ENCODE measurements around the gene APBB1IP.
"Not testable (repeated sequence)": the region's sequence is repeated elsewhere in the genome, so short reads cannot be mapped to it uniquely, and the experiment has no call there.

The APBB1IP gene

DNA sequence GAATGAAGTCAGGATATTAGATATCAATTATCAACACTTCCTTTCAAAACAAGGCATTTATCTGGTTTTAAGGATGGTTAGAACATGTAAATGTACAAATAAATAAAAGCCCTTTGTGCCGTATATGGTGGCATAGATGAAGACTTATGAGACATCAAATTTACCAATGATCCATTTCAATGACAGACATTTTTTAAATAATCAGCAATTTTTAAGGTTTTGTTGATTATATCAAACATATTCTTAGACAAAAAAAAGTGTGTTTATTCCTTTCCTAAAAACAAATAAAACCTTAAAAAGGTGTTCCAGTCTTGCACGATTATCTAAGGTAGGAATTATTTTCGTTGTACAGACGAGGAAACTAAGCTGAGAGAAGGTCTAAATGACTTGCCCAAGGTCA lies 13.8 kb downstream of the APBB1IP start:
- peaks cover 11% of the 10 kb centered on the region for H3K36me3 Mint-ChIP-seq
- peak overlapping the region; percentile 99 for H3K27ac Mint-ChIP-seq

DNA sequence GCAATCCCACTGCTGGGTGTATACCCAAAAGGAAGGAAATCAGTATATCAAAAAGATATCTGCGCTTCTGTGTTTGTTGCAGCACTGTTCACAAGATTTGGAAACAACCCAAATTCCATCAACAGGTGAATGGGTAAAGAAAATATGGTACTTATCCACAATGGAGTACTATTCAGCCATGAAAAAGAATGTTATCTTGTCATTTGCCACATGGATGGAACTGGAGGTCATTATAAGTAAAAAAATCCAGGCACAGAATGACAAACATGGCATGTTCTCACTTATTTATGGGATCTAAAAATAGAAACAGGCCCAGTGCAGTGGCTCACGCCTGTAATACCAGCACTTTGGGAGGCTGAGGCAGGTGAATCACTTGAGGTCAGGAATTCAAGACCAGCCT lies 15.7 kb downstream of the APBB1IP start:
- peaks cover 14% of the 10 kb centered on the region for H3K36me3 Mint-ChIP-seq
- no peak for ATAC-seq (ENCODE audit: low read depth)

More for the DNA sequence above, 13.8 kb downstream of the APBB1IP start:
- DNase-seq (ENCODE audit: low spot score in 2 of 2), result no peak
- no peaks in the 10 kb centered on the region for H3K27me3 Mint-ChIP-seq
- ATAC-seq (ENCODE audit: low read depth), result no peak
- H3K4me3 Mint-ChIP-seq, result no peak overlapping the region
- no peaks in the 10 kb centered on the region for H3K9me3 Mint-ChIP-seq
- peaks cover 67% of the 10 kb centered on the region for H3K4me1 Mint-ChIP-seq

DNA sequence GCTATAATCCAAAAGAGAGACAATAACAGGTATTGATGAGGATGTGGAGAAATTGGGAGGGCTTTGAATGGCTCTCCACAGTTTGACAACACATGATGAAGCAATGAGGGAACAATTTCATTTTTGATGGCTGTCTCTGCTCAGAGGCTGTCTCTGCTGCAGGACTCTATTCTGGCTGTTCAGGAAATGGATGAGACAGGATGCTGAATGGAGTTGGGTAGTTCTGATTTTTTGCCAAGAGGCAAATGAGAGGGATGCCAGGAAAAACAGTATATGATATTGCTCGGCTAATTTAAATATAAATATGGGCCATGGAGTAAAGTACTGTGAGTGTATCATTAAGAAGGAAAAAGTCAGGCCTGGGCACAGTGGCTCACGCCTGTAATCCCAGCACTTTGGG lies 16.8 kb downstream of the APBB1IP start:
- ATAC-seq (ENCODE audit: low read depth) (no peak), DNase-seq (ENCODE audit: low spot score in 2 of 2) (no peak)
- Mint-ChIP-seq H3K27ac (peak overlapping the region; percentile 90), H3K27me3 (no peaks in the 10 kb centered on the region), H3K36me3 (peaks cover 11% of the 10 kb centered on the region), H3K9me3 (no peaks in the 10 kb centered on the region), H3K4me3 (peak overlapping the region; percentile 12), H3K4me1 (peaks cover 63% of the 10 kb centered on the region)

More for the DNA sequence above, 15.7 kb downstream of the APBB1IP start:
- Mint-ChIP-seq H3K27ac (peak overlapping the region; percentile 90), H3K4me3 (no peak overlapping the region), H3K27me3 (no peaks in the 10 kb centered on the region), H3K9me3 (no peaks in the 10 kb centered on the region), H3K4me1 (peaks cover 72% of the 10 kb centered on the region)
- no peak for DNase-seq (ENCODE audit: low spot score in 2 of 2)

DNA sequence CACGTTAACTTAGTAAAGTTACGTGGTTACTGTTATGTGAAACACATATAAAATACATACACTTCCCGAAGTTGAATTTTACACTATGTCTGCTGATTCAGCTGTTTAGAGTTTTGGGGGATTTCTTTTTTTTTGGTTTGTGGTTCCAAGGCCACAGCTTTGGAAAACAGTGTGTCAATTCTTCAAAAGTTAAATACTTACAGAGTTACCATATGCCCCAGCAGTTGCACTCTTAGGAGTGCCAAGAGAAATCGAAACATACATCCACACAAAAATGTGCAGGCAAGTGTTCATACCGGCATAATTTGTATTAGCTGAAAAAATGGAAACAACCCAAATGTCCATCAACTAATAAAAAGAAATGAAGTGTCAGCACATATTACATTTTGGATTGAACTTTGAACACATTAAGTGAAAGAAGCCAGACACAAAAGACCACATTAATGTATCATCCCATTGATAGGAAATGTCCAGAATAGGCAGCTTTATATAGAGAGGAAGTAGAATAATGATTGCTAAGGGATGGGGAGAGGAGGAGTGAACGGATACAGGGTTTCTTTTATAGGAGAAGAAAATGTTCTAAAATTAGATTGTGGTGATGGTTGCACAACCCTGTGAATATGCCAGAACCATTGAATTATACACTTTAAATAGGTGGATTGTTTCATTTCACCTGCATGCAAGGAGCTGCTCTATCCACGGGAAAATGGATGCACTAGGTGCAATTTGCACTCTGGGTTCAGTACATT lies 17.6 kb downstream of the APBB1IP start:
- Mint-ChIP-seq H3K36me3 (peaks cover 13% of the 10 kb centered on the region), H3K4me1 (peaks cover 60% of the 10 kb centered on the region), H3K4me3 (peak overlapping the region; percentile 63), H3K27me3 (no peaks in the 10 kb centered on the region), H3K27ac (peak overlapping the region; percentile 90), H3K9me3 (no peaks in the 10 kb centered on the region)
- DNase-seq (ENCODE audit: low spot score in 2 of 2), result no peak
- ATAC-seq (ENCODE audit: low read depth), result no peak

DNA sequence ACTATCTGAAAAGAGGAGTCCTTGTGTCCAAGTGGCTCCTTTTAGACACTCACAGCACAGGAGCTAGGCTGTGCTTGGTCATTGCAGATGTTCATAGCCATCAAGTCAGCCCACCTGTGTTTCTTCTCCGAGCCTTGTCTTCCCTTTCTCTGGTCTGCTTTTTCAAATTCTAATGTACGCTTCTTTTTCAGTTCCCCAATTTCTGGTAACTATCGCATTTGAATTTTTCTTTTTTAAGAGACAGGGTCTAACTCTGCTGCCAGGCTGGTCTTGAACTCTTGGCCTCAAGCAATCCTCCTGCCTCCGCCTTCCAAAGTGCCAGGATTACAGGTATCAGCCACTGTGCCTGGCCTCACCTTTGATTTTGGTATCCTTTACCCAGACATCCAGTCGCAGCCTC lies 18.9 kb downstream of the APBB1IP start:
- H3K9me3 Mint-ChIP-seq, result no peaks in the 10 kb centered on the region
- H3K4me3 Mint-ChIP-seq, result peak overlapping the region; percentile 63
- peak in 1 of 2 donors; percentile 42 for DNase-seq (ENCODE audit: low spot score in 2 of 2)
- peaks cover 17% of the 10 kb centered on the region for H3K36me3 Mint-ChIP-seq
- no peaks in the 10 kb centered on the region for H3K27me3 Mint-ChIP-seq
- ATAC-seq (ENCODE audit: low read depth), result peak; percentile 97
- peaks cover 64% of the 10 kb centered on the region for H3K4me1 Mint-ChIP-seq
- peak overlapping the region; percentile 90 for H3K27ac Mint-ChIP-seq

DNA sequence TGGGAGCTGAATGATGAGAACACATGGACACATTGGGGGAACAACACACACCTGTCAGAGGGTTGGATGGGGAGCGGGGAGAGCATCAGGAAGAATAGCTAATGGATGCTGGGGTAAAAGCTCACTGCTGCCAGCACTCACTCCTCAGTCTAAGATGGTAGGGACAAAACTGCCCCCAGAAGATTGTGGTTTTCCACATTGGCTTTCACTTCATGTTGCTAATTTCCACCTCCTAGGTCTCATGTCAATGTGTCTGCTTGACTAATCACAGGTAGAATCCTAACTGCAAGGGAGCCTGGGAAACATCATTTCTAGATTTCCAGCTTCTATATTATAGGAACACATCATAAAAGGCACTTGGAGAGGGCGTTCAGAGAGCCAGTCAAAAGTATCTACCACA lies 22.6 kb downstream of the APBB1IP start:
- H3K27me3 Mint-ChIP-seq, result no peaks in the 10 kb centered on the region
- H3K36me3 Mint-ChIP-seq, result peaks cover 26% of the 10 kb centered on the region
- no peak for DNase-seq (ENCODE audit: low spot score in 2 of 2)
- peak overlapping the region; percentile 33 for H3K27ac Mint-ChIP-seq
- peaks cover 56% of the 10 kb centered on the region for H3K4me1 Mint-ChIP-seq
- ATAC-seq (ENCODE audit: low read depth), result no peak
- H3K4me3 Mint-ChIP-seq, result no peak overlapping the region
- H3K9me3 Mint-ChIP-seq, result no peaks in the 10 kb centered on the region

DNA sequence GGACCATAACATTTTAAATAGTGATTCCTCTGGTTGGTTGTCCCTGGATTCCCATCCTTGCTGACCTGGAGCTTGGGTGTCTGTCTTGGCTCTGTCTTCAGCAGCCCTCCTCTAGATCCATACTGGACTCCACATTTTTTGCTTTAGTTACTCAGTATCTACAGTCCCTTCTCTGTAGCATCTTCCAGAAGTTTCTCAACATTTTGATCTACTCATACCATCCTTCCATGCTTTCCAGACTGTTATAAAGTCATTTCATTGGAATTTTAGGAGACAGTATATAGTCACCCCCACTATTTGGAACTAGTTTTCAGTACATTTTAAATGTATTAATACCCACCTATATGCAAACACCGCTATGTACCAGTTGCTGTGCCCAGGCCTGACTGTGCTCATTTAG lies 25.8 kb downstream of the APBB1IP start:
- H3K27me3 Mint-ChIP-seq, result no peaks in the 10 kb centered on the region
- H3K9me3 Mint-ChIP-seq, result no peaks in the 10 kb centered on the region
- ATAC-seq (ENCODE audit: low read depth) (no peak), DNase-seq (ENCODE audit: low spot score in 2 of 2) (no peak)
- peaks cover 51% of the 10 kb centered on the region for H3K4me1 Mint-ChIP-seq
- H3K36me3 Mint-ChIP-seq, result peaks cover 33% of the 10 kb centered on the region
- peak overlapping the region; percentile 9 for H3K27ac Mint-ChIP-seq
- H3K4me3 Mint-ChIP-seq, result no peak overlapping the region

DNA sequence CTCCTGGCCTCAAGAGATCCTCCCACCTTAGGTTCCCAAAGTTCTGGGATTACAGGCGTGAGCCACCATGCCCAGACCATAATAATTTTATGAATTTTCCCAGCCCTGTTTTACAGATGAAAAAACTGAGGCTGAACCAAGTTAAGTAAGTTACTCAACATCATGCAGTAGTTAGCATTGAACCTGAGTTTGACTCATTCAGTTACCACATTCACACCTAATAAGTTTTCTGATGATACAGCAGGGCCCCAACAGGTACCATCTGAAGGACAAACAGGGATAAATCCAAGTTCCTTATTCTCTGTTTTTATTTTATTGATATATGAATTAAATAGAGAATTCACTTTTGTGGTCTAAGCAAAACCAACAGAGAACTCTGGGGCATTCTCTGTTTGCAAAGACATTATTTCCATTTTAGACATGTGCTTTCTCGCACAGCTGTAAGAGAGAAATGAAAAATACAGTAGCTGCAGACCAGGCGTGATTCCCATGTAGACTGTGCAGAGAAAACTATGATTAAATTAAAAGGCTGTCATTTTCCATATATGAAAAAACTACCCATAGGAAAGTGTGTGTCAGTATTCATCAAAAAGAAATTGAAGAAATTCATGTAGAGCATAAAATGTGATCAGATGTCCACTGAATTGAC lies 26.6 kb downstream of the APBB1IP start:
- H3K27me3 Mint-ChIP-seq, result no peaks in the 10 kb centered on the region
- peaks cover 2% of the 10 kb centered on the region for H3K9me3 Mint-ChIP-seq
- DNase-seq (ENCODE audit: low spot score in 2 of 2), result no peak
- peak overlapping the region; percentile 38 for H3K27ac Mint-ChIP-seq
- H3K36me3 Mint-ChIP-seq, result peaks cover 36% of the 10 kb centered on the region
- ATAC-seq (ENCODE audit: low read depth), result no peak
- peaks cover 54% of the 10 kb centered on the region for H3K4me1 Mint-ChIP-seq
- H3K4me3 Mint-ChIP-seq, result no peak overlapping the region

DNA sequence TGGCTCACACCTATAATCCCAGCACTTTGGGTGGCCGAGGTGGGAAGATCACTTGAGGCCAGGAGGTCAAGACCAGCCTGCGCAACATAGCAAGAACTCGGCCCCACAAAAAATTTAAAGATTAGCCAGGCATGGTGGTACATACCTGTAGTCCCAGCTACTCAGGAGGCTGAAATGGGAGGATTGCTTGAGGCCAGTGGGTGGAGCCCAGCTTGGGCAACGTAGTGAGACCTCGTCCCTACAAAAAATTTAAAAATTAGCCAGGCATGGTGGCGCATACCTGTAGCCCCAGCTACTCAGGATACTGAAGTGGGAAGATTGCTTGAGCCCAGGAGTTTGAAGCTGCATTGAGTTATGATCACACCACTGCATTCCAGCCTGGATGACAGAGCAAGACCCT lies 28.4 kb downstream of the APBB1IP start:
- H3K27ac Mint-ChIP-seq, result peak overlapping the region; percentile 11
- H3K36me3 Mint-ChIP-seq, result peaks cover 34% of the 10 kb centered on the region
- H3K27me3 Mint-ChIP-seq; DNase-seq (ENCODE audit: low spot score in 2 of 2); ATAC-seq (ENCODE audit: low read depth); H3K4me3 Mint-ChIP-seq; H3K9me3 Mint-ChIP-seq: not testable (repeated sequence)
- H3K4me1 Mint-ChIP-seq, result peaks cover 56% of the 10 kb centered on the region

DNA sequence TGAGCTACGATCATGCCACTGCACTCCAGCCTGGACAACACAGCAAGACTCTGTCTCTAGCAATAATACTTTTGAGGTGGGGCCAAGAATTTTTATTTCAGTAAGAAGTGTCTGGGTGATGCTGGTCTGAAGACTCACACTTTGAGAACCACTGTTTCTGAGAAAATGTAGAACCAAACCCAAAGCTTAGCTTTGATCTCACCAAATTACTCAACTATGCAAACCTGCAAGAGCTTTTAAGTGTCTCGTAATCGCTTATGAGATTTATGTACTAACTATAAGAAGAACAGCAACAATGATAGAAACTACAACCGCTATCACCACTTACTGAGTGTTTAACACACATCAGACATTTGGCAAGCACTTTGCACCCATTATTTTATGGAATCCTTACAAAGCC lies 29.5 kb downstream of the APBB1IP start:
- Mint-ChIP-seq H3K36me3 (peaks cover 38% of the 10 kb centered on the region), H3K9me3 (peaks cover 2% of the 10 kb centered on the region), H3K4me3 (peak overlapping the region; percentile 17), H3K4me1 (peaks cover 60% of the 10 kb centered on the region), H3K27me3 (no peaks in the 10 kb centered on the region), H3K27ac (peak overlapping the region; percentile 80)
- DNase-seq (ENCODE audit: low spot score in 2 of 2) (no peak), ATAC-seq (ENCODE audit: low read depth) (no peak)

DNA sequence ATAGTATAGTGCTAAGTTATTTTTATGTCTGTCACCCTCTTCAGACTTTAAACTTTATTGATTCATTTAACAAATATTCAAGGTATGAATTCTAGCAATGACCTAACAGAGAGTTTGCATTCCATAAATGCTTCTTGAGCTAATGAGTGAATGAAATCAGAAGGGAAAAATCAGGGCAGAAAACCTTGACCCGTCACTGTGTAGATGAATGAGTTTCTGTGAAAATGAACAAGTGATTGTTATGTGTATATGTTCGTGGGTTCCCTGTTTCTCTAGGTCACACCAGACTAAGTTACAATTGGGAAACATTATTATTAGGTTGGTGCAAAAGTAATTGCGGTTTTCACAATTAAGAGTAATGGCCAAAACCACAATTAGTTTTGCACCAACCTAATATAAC lies 30.1 kb downstream of the APBB1IP start:
- peaks cover 2% of the 10 kb centered on the region for H3K9me3 Mint-ChIP-seq
- peaks cover 56% of the 10 kb centered on the region for H3K4me1 Mint-ChIP-seq
- no peak for ATAC-seq (ENCODE audit: low read depth)
- DNase-seq (ENCODE audit: low spot score in 2 of 2), result no peak
- H3K4me3 Mint-ChIP-seq, result no peak overlapping the region
- no peaks in the 10 kb centered on the region for H3K27me3 Mint-ChIP-seq
- peaks cover 34% of the 10 kb centered on the region for H3K36me3 Mint-ChIP-seq
- H3K27ac Mint-ChIP-seq, result peak overlapping the region; percentile 80

DNA sequence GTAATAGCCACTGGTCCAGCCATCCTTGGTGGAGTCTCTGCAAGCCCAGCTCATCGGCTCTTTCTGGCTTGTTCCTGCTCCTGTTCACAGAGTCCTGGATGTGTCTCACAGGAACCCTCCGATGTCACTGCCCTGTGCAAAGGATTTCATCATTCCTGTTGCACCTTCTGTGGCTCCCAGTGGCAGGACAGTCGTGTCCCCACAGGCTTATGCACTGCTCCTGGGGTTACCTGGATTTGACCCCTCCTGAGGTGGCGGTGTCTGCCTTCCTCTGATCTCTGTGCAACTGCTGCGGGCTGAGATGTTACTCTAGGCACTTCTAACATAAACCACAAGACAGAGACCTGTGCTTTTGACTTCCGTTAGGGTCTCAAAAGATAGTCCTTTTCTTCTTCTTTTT lies 30.6 kb downstream of the APBB1IP start:
- H3K27ac Mint-ChIP-seq, result peak overlapping the region; percentile 80
- no peaks in the 10 kb centered on the region for H3K27me3 Mint-ChIP-seq
- peaks cover 2% of the 10 kb centered on the region for H3K9me3 Mint-ChIP-seq
- peak overlapping the region; percentile 58 for H3K4me3 Mint-ChIP-seq
- DNase-seq (ENCODE audit: low spot score in 2 of 2) (no peak), ATAC-seq (ENCODE audit: low read depth) (peak; percentile 71)
- peaks cover 30% of the 10 kb centered on the region for H3K36me3 Mint-ChIP-seq
- H3K4me1 Mint-ChIP-seq, result peaks cover 52% of the 10 kb centered on the region

DNA sequence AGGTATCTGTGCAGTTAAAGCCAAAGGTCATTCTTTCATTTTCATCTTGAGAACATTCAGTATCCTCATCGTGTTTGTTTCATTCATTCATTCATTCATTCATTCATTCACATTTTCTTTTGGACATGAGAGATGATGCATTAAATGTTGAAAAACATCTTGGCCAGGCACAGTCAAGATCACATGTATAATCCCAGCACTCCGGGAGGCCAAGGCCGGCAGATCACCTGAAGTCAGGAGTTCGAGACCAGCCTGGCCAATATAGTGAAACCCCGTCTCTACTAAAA lies 34.3 kb downstream of the APBB1IP start:
- H3K36me3 Mint-ChIP-seq, result peaks cover 22% of the 10 kb centered on the region

DNA sequence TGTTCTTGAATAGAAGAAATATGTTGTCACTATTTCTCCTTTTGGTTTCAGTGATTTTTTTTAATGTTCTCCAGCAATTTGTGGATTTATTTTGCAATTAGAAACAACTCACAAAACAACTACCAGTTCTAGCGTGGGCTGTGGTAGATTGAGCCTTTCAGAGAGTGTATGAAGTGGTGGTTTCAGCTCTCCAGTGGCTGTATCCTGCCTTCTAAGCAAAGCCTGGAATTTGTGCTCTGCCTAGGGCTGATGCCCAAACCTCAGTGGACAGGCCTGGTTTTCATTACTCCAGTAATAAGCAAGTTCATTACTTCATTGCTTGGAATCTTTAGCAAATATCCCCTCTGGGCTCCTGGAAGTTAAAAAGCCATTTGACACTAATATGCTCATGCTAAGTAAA lies 35.9 kb downstream of the APBB1IP start:
- Mint-ChIP-seq H3K36me3 (peaks cover 27% of the 10 kb centered on the region), H3K4me3 (no peak overlapping the region), H3K4me1 (peaks cover 50% of the 10 kb centered on the region), H3K9me3 (peaks cover 2% of the 10 kb centered on the region), H3K27ac (peak overlapping the region; percentile 87), H3K27me3 (no peaks in the 10 kb centered on the region)
- ATAC-seq (ENCODE audit: low read depth) (no peak), DNase-seq (ENCODE audit: low spot score in 2 of 2) (no peak)

More for the DNA sequence above, 34.3 kb downstream of the APBB1IP start:
- H3K27me3 Mint-ChIP-seq, result no peaks in the 10 kb centered on the region
- H3K4me3 Mint-ChIP-seq, result no peak overlapping the region
- peaks cover 2% of the 10 kb centered on the region for H3K9me3 Mint-ChIP-seq
- ATAC-seq (ENCODE audit: low read depth), result no peak
- no peak for DNase-seq (ENCODE audit: low spot score in 2 of 2)
- peak overlapping the region; percentile 73 for H3K27ac Mint-ChIP-seq
- peaks cover 53% of the 10 kb centered on the region for H3K4me1 Mint-ChIP-seq

DNA sequence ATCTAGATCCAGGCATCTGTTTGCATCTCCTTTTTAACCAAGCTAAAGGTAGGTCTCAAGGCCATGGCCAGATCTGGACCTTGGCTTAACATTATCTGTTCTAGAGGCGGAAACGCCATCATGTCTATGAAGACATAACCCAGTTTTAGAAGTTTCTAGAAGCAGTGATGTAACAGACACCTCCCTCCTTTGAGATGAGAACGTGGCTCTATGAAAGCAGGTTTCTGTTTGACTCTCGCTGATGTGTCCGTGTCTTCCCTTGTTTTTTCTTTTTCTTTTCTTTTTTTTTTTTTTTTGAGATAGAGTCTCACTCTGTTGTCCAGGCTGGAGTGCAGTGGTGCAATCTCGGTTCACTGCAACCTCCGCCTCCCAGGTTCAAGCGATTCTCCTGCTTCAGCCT lies 36.7 kb downstream of the APBB1IP start:
- not testable (repeated sequence) for H3K9me3 Mint-ChIP-seq; H3K4me3 Mint-ChIP-seq; DNase-seq (ENCODE audit: low spot score in 2 of 2); ATAC-seq (ENCODE audit: low read depth); H3K27me3 Mint-ChIP-seq
- Mint-ChIP-seq H3K36me3 (peaks cover 23% of the 10 kb centered on the region), H3K27ac (peak overlapping the region; percentile 87), H3K4me1 (peaks cover 49% of the 10 kb centered on the region)

All from memory B cell (primary cell).